HK-2 (cell line): ENCODE measurements around the gene ATMIN.

Experiments used
- DNase-seq: peaks from one replicate; pipeline ENCODE4 v3.0.0-alpha.2; 2018; ENCODE audit not compliant: unreplicated experiment

Gene ATMIN

GRCh38 chr16:81005610-81006161 is 30.0 kb upstream of the ATMIN start:
- DNase-seq = peak; percentile 26

- DNase-seq = peak; percentile 74
Observed at GRCh38 chr16:81006211-81006812, 29.3 kb upstream of the ATMIN start.

- peak; percentile 97 for DNase-seq
Observed at GRCh38 chr16:81006813-81007695, 28.6 kb upstream of the ATMIN start, which contains the start of the genes CENPN and CMC2. CENPN (plus strand) TSS chr16:81007214; CDS start chr16:81011940, 4,726 bp downstream. CMC2 (minus strand) TSS chr16:81006885; CDS start chr16:80997394, 9,491 bp downstream.

GRCh38 chr16:81008505-81008789 is 27.2 kb upstream of the ATMIN start:
- DNase-seq = no peak

GRCh38 chr16:81012974-81013373 is 22.7 kb upstream of the ATMIN start:
- no peak for DNase-seq

- DNase-seq = no peak
Observed at GRCh38 chr16:81014672-81015071, 21.0 kb upstream of the ATMIN start.

- DNase-seq = no peak
Observed at GRCh38 chr16:81018496-81018895, 17.1 kb upstream of the ATMIN start.

- DNase-seq = no peak
Observed at GRCh38 chr16:81026429-81026828, 9.2 kb upstream of the ATMIN start.

GRCh38 chr16:81029930-81030604 is 5.6 kb upstream of the ATMIN start:
- no peak for DNase-seq

- DNase-seq = peak; percentile 50
Observed at GRCh38 chr16:81035975-81036750, 521 bp downstream of the ATMIN start.

GRCh38 chr16:81036751-81037350 is 1.2 kb downstream of the ATMIN start:
- DNase-seq = no peak

GRCh38 chr16:81040131-81040530 is 4.5 kb downstream of the ATMIN start:
- no peak for DNase-seq

- no peak for DNase-seq
Observed at GRCh38 chr16:81040842-81041241, 5.2 kb downstream of the ATMIN start.

- DNase-seq = no peak
Observed at GRCh38 chr16:81041696-81042095, 6.1 kb downstream of the ATMIN start.

- no peak for DNase-seq
Observed at GRCh38 chr16:81042821-81043220, 7.2 kb downstream of the ATMIN start.

- no peak for DNase-seq
Observed at GRCh38 chr16:81053761-81054160, 18.1 kb downstream of the ATMIN start.

GRCh38 chr16:81060576-81061306 is 25.1 kb downstream of the ATMIN start:
- no peak for DNase-seq

GRCh38 chr16:81061307-81061640 is 25.6 kb downstream of the ATMIN start:
- DNase-seq = no peak

- DNase-seq = no peak
Observed at GRCh38 chr16:81061871-81062608, 26.4 kb downstream of the ATMIN start.

GRCh38 chr16:81066681-81067080 is 31.0 kb downstream of the ATMIN start:
- DNase-seq = no peak
